Suprapubic skin (tissue), 3 donors: ENCODE measurements around the gene CPT1A.

ENCODE experiments used
- POLR2AphosphoS5 ChIP-seq, 3 donors: sonication (generic); formaldehyde crosslinking; IDR thresholded peaks; one replicate each; pipeline ENCODE4 v1.6.1; 2017; ENCODE audit warnings: antibody characterized with exemption in 3 of 3
- TF ChIP-seq, protein P1 (sequence below), 2 donors: fragments of 200-600 bp in 1 of 2; fragments of 450-650 bp in 1 of 2; sonication (generic) in 1 of 2; IDR thresholded peaks; one replicate each; pipeline ENCODE4 v1.5.1; 2016 to 2019; ENCODE audit warnings: antibody characterized with exemption in 2 of 2, mild to moderate bottlenecking in 1 of 2, moderate library complexity in 1 of 2

DNA sequence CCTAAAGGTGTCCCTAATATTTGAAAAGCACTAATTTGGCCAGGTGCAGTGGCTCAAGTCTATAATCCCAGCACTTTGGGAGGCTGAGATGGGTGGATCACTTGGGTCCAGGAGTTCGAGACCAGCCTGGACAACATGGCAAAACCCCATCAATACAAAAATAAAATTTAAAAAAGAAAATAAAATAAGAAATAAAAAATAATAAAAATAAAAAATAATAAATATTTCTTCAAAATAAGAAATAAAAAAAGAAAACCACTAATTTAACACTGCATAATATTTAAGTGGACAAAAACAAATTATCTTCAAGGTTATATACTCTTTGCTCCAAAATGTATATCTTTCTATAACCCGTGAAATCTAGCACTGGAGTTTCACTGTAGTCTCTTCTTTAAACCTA, 32.9 kb downstream of the CPT1A start:
- TF ChIP-seq, protein P1, sequence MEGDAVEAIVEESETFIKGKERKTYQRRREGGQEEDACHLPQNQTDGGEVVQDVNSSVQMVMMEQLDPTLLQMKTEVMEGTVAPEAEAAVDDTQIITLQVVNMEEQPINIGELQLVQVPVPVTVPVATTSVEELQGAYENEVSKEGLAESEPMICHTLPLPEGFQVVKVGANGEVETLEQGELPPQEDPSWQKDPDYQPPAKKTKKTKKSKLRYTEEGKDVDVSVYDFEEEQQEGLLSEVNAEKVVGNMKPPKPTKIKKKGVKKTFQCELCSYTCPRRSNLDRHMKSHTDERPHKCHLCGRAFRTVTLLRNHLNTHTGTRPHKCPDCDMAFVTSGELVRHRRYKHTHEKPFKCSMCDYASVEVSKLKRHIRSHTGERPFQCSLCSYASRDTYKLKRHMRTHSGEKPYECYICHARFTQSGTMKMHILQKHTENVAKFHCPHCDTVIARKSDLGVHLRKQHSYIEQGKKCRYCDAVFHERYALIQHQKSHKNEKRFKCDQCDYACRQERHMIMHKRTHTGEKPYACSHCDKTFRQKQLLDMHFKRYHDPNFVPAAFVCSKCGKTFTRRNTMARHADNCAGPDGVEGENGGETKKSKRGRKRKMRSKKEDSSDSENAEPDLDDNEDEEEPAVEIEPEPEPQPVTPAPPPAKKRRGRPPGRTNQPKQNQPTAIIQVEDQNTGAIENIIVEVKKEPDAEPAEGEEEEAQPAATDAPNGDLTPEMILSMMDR (IDR thresholded peaks at IDR 0.05) = no peak
- no peak for TF ChIP-seq POLR2AphosphoS5 (IDR thresholded peaks at IDR 0.05)
